ENCODE data around the gene MYO15B.

The MYO15B gene

GRCh38 chr17:75596320-75597087 lies 8.9 kb downstream of the MYO15B start:
- no peaks in the 10 kb centered on the region for H3F3A ChIP-seq (ENCODE audit: low read depth)
- no peak overlapping the region for H2AFZ ChIP-seq (ENCODE audit: low read length)
- H3K27me3 ChIP-seq (ENCODE audit: insufficient read depth, low read length, poor library complexity, severe bottlenecking), result no peaks in the 10 kb centered on the region
- H3K9me2 ChIP-seq (replicated peaks; ENCODE audit: low read depth, low read length), result no peaks in the 10 kb centered on the region
- no peak overlapping the region for H3K4me3 ChIP-seq (ENCODE audit: low read length, poor library complexity, severe bottlenecking)
- H3K9ac ChIP-seq (ENCODE audit: low read depth, low read length, poor library complexity, severe bottlenecking), result no peak overlapping the region
- H3K4me2 ChIP-seq (ENCODE audit: low read depth, low read length, poor library complexity, severe bottlenecking), result no peak overlapping the region
- H3K4me1 ChIP-seq (ENCODE audit: insufficient read depth, low read length, poor library complexity, severe bottlenecking), result no peaks in the 10 kb centered on the region
- H4K20me1 ChIP-seq (ENCODE audit: insufficient read depth, low read length, poor library complexity, severe bottlenecking), result peaks cover 1% of the 10 kb centered on the region
- H3K79me2 ChIP-seq (ENCODE audit: insufficient read depth, low read length), result no peaks in the 10 kb centered on the region
- no peaks in the 10 kb centered on the region for H3K36me3 ChIP-seq (ENCODE audit: insufficient read depth, low read length)
- H3K9me3 ChIP-seq (ENCODE audit: insufficient read depth, low read depth, low read length), result no peaks in the 10 kb centered on the region
- TF ChIP-seq, protein P1, sequence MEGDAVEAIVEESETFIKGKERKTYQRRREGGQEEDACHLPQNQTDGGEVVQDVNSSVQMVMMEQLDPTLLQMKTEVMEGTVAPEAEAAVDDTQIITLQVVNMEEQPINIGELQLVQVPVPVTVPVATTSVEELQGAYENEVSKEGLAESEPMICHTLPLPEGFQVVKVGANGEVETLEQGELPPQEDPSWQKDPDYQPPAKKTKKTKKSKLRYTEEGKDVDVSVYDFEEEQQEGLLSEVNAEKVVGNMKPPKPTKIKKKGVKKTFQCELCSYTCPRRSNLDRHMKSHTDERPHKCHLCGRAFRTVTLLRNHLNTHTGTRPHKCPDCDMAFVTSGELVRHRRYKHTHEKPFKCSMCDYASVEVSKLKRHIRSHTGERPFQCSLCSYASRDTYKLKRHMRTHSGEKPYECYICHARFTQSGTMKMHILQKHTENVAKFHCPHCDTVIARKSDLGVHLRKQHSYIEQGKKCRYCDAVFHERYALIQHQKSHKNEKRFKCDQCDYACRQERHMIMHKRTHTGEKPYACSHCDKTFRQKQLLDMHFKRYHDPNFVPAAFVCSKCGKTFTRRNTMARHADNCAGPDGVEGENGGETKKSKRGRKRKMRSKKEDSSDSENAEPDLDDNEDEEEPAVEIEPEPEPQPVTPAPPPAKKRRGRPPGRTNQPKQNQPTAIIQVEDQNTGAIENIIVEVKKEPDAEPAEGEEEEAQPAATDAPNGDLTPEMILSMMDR (conservative IDR thresholded peaks at IDR 0.05; ENCODE audit: low read length), result no peak
- TF ChIP-seq EZH2phosphoT487 (IDR thresholded peaks at IDR 0.05; ENCODE audit: borderline replicate concordance), result no peak

DNA sequence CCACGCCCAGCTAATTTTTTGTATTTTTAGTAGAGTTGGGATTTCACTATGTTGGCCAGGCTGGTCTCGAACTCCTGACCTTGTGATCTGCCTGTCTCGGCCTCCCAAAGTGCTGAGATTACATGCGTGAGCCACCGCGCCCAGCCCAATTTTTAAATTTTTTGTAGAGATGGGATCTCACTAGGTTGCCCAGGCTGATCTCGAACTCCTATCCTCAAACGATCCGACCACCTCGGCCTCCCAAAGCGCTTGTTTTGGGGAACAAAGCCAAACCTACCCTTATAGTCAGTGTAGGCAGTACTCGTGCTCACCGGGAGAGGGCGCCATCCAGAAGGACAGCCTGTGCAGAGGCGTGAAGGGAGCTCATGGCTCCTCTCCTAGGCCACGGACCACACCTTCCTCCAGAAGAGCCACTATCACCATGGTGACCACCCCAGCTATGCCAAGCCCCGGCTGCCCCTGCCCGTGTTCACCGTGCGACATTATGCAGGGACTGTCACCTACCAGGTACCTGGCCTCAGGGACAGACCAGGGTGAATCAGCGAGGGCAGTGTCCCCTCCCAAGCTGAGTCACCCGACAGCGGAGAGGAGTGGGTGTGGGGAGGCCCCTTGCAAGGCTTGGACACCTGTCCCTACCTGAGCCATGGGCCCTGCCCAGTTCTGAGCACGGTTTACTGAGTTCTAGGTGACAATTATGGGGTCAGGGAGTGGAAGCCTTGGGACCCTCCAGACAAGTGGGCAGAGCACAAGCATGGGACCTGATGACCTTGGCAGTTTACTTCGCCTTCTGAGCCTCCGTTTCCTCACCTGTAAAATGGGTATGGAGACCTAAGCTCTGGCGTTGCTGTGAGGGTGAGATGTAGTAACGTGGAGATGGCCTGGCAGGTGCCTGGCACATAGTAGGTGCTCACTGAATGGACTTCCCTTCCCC lies 13.7 kb downstream of the MYO15B start:
- Histone ChIP-seq H3K9ac (ENCODE audit: low read depth, low read length, poor library complexity, severe bottlenecking) (no peak overlapping the region), H3K4me2 (ENCODE audit: low read depth, low read length, poor library complexity, severe bottlenecking) (no peak overlapping the region)
- no peak for TF ChIP-seq EZH2phosphoT487 (IDR thresholded peaks at IDR 0.05; ENCODE audit: borderline replicate concordance)
- TF ChIP-seq, protein P1 (conservative IDR thresholded peaks at IDR 0.05; ENCODE audit: low read length), result peak; percentile 84

DNA sequence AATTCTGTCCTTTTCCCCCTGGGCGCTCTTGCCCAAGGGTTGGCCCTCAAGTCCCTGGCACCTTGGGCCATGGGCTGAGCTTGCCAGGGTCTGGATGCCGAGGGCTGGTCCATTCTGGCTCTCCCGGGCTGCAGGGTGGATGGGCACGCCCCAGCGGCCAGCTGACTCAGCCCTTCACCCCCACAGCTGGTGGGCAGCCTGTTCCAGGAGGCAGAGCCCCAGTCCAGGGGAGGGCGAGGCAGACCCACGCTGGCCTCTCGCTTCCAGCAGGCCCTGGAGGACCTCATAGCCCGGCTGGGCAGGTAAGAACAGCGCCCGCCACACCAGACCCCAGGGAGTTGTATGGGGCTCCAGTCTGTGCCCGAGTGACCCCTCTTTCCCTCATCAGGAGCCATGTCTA lies 15.0 kb downstream of the MYO15B start:
- Histone ChIP-seq H3K4me3 (ENCODE audit: low read length, poor library complexity, severe bottlenecking) (no peak overlapping the region), H4K20me1 (ENCODE audit: insufficient read depth, low read length, poor library complexity, severe bottlenecking) (no peaks in the 10 kb centered on the region), H3K4me1 (ENCODE audit: insufficient read depth, low read length, poor library complexity, severe bottlenecking) (no peaks in the 10 kb centered on the region), H3K79me2 (ENCODE audit: insufficient read depth, low read length) (no peaks in the 10 kb centered on the region), H2AFZ (ENCODE audit: low read length) (no peak overlapping the region), H3K27me3 (ENCODE audit: insufficient read depth, low read length, poor library complexity, severe bottlenecking) (no peaks in the 10 kb centered on the region), H3K9me2 (replicated peaks; ENCODE audit: low read depth, low read length) (no peaks in the 10 kb centered on the region), H3K9me3 (ENCODE audit: insufficient read depth, low read depth, low read length) (no peaks in the 10 kb centered on the region), H3F3A (ENCODE audit: low read depth) (no peaks in the 10 kb centered on the region), H3K9ac (ENCODE audit: low read depth, low read length, poor library complexity, severe bottlenecking) (no peak overlapping the region), H3K4me2 (ENCODE audit: low read depth, low read length, poor library complexity, severe bottlenecking) (no peak overlapping the region), H3K36me3 (ENCODE audit: insufficient read depth, low read length) (no peaks in the 10 kb centered on the region)
- TF ChIP-seq, protein P1 (conservative IDR thresholded peaks at IDR 0.05; ENCODE audit: low read length), result no peak
- TF ChIP-seq EZH2phosphoT487 (IDR thresholded peaks at IDR 0.05; ENCODE audit: borderline replicate concordance), result no peak

More for the DNA sequence above, 13.7 kb downstream of the MYO15B start:
- Histone ChIP-seq H3K27me3 (ENCODE audit: insufficient read depth, low read length, poor library complexity, severe bottlenecking) (no peaks in the 10 kb centered on the region), H4K20me1 (ENCODE audit: insufficient read depth, low read length, poor library complexity, severe bottlenecking) (no peaks in the 10 kb centered on the region), H3K9me2 (replicated peaks; ENCODE audit: low read depth, low read length) (no peaks in the 10 kb centered on the region), H2AFZ (ENCODE audit: low read length) (no peak overlapping the region), H3F3A (ENCODE audit: low read depth) (no peaks in the 10 kb centered on the region), H3K4me3 (ENCODE audit: low read length, poor library complexity, severe bottlenecking) (no peak overlapping the region), H3K36me3 (ENCODE audit: insufficient read depth, low read length) (no peaks in the 10 kb centered on the region), H3K9me3 (ENCODE audit: insufficient read depth, low read depth, low read length) (no peaks in the 10 kb centered on the region), H3K79me2 (ENCODE audit: insufficient read depth, low read length) (no peaks in the 10 kb centered on the region), H3K4me1 (ENCODE audit: insufficient read depth, low read length, poor library complexity, severe bottlenecking) (no peaks in the 10 kb centered on the region)
